Keratinocyte (primary cell): ENCODE data around the gene PKLR. TPM values are rescaled to one million over a fixed set of nuclear protein-coding genes. Genes with fewer than 3 reads are reported as not detected.

ENCODE experiments used
- DNase-seq: peaks from one replicate; pipeline ENCODE4 v3.0.0-alpha.2; 2011; ENCODE audit warnings: low read depth, missing footprints, low spot score
- FAIRE-seq: peaks from 2 replicates; lab custom pipeline; 2011; peaks lifted over from hg19 to GRCh38; lab: Jason Lieb, UNC
- H2AFZ ChIP-seq: 2 replicates; pipeline ENCODE4 v1.6.0; 2012; ENCODE audit warnings: low read length, control low read depth, inconsistent platforms; ENCODE audit not compliant: control insufficient read depth
- H3K27ac ChIP-seq: 2 replicates; pipeline ENCODE4 v1.5.1; 2011; ENCODE audit warnings: low read length; ENCODE audit not compliant: control insufficient read depth, insufficient read depth
- H3K27me3 ChIP-seq: 3 replicates; pipeline ENCODE4 v1.6.0; 2011; ENCODE audit warnings: low read length; ENCODE audit not compliant: control insufficient read depth, insufficient read depth; ENCODE audit errors: extremely low read depth
- H3K36me3 ChIP-seq, 2 experiments: 2 replicates in 1 of 2; 3 replicates in 1 of 2; pipeline ENCODE4 v1.5.1; 2011; ENCODE audit warnings: low read length in 2 of 2, mild to moderate bottlenecking in 1 of 2; ENCODE audit not compliant: control insufficient read depth in 2 of 2, insufficient read depth in 2 of 2; ENCODE audit errors: extremely low read depth in 1 of 2
- H3K4me1 ChIP-seq: 3 replicates; pipeline ENCODE4 v1.5.1; 2011; ENCODE audit warnings: low read length; ENCODE audit not compliant: control insufficient read depth, insufficient read depth; ENCODE audit errors: extremely low read depth
- H3K4me2 ChIP-seq: 3 replicates; pipeline ENCODE4 v1.6.0; 2011; ENCODE audit warnings: low read depth, low read length; ENCODE audit not compliant: control insufficient read depth, insufficient read depth; ENCODE audit errors: extremely low read depth
- H3K4me3 ChIP-seq, 3 experiments: fragments of 200-600 bp in 1 of 3; sonication (generic) in 1 of 3; 2 replicates in 2 of 3; 3 replicates in 1 of 3; pipeline ENCODE4 v1.5.1; 2011 to 2016; ENCODE audit warnings: low read length in 3 of 3, mild to moderate bottlenecking in 3 of 3, control low read depth in 2 of 3, inconsistent platforms in 1 of 3, low read depth in 1 of 3, mixed read lengths in 1 of 3, mixed run types in 1 of 3, moderate library complexity in 1 of 3; ENCODE audit not compliant: control insufficient read depth in 2 of 3, insufficient read depth in 2 of 3; ENCODE audit errors: extremely low read depth in 1 of 3
- H3K79me2 ChIP-seq: 2 replicates; pipeline ENCODE4 v1.6.0; 2012; ENCODE audit warnings: low read length; ENCODE audit not compliant: control insufficient read depth, insufficient read depth
- H3K9ac ChIP-seq: 3 replicates; pipeline ENCODE4 v1.6.0; 2011; ENCODE audit warnings: low read length; ENCODE audit not compliant: control insufficient read depth, insufficient read depth; ENCODE audit errors: extremely low read depth
- H3K9me1 ChIP-seq: 3 replicates; pipeline ENCODE4 v1.6.0; 2011; ENCODE audit warnings: low read length; ENCODE audit not compliant: control insufficient read depth, insufficient read depth; ENCODE audit errors: extremely low read depth
- H3K9me3 ChIP-seq: 2 replicates; pipeline ENCODE4 v1.5.1; 2012; ENCODE audit warnings: low read depth, low read length; ENCODE audit not compliant: control insufficient read depth
- H4K20me1 ChIP-seq: 3 replicates; pipeline ENCODE4 v1.6.0; 2011; ENCODE audit warnings: low read length; ENCODE audit not compliant: control insufficient read depth, insufficient read depth; ENCODE audit errors: extremely low read depth
- EZH2 ChIP-seq: IDR thresholded peaks from one replicate; pipeline ENCODE4 v1.6.1; 2012; ENCODE audit warnings: inconsistent platforms, mild to moderate bottlenecking, low read length, moderate library complexity
- dilution Hi-C: fragments of 300-500 bp; cut with MboI; formaldehyde crosslinking; loops from one replicate; pipeline ENCODE4 v1.7.0; 2020; ENCODE audit warnings: low sequenced_read_pairs; ENCODE audit not compliant: extremely low pct_ligation_motif_present
- polyA plus RNA-seq, 5 experiments: library from polyadenylated mRNA; depleted of rRNA in 3 of 5; stranded (reverse) in 3 of 5; stranded (forward) in 1 of 5; unstranded in 1 of 5; fragments of >200 nt; gene quantifications; 1 replicate in 1 of 5; 2 replicates in 3 of 5; 3 replicates in 1 of 5; pipeline versions ENCODE4 v1.2.1 to v1.2.3, GENCODE V29; 2011 to 2012; ENCODE audit warnings: missing spikeins in 2 of 5, low read depth in 1 of 5, low replicate concordance in 1 of 5
- TF ChIP-seq, protein P1 (sequence below), 3 experiments: IDR thresholded peaks in 1 of 3; conservative IDR thresholded peaks in 1 of 3; optimal IDR thresholded peaks in 1 of 3; 2 replicates in 2 of 3; 3 replicates in 1 of 3; pipeline versions ENCODE3 to v1.5.1; 2011; ENCODE audit warnings: low read length in 3 of 3, mild to moderate bottlenecking in 3 of 3, moderate library complexity in 2 of 3, control low read depth in 1 of 3, inconsistent platforms in 1 of 3; ENCODE audit not compliant: insufficient read depth in 2 of 3; ENCODE audit errors: extremely low read depth in 1 of 3

Gene PKLR
- polyA plus RNA-seq, 1 donor (not counting 4 experiments of a cell fraction or from before 2014, with no cell fraction given): 0.03 TPM

- no peak for DNase-seq
- Histone ChIP-seq H3K4me3 (peak overlapping the region; percentile 66 to 82 (median 73)), H3K9me3 (no peaks in the 10 kb centered on the region), H3K9ac (peak overlapping the region; percentile 68), H4K20me1 (no peaks in the 10 kb centered on the region), H3K36me3 (no peaks in the 10 kb centered on the region), H3K4me2 (peak overlapping the region; percentile 90), H3K9me1 (no peaks in the 10 kb centered on the region), H3K27ac (no peak overlapping the region), H3K79me2 (no peaks in the 10 kb centered on the region), H2AFZ (peak overlapping the region; percentile 87), H3K4me1 (peaks cover 15% of the 10 kb centered on the region), H3K27me3 (no peaks in the 10 kb centered on the region)
- FAIRE-seq: no peak
- dilution Hi-C loops: no loop called here
- TF ChIP-seq, protein P1, sequence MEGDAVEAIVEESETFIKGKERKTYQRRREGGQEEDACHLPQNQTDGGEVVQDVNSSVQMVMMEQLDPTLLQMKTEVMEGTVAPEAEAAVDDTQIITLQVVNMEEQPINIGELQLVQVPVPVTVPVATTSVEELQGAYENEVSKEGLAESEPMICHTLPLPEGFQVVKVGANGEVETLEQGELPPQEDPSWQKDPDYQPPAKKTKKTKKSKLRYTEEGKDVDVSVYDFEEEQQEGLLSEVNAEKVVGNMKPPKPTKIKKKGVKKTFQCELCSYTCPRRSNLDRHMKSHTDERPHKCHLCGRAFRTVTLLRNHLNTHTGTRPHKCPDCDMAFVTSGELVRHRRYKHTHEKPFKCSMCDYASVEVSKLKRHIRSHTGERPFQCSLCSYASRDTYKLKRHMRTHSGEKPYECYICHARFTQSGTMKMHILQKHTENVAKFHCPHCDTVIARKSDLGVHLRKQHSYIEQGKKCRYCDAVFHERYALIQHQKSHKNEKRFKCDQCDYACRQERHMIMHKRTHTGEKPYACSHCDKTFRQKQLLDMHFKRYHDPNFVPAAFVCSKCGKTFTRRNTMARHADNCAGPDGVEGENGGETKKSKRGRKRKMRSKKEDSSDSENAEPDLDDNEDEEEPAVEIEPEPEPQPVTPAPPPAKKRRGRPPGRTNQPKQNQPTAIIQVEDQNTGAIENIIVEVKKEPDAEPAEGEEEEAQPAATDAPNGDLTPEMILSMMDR (optimal IDR thresholded peaks at IDR 0.05 in 1 of 3, IDR thresholded peaks at IDR 0.05 in 1 of 3, conservative IDR thresholded peaks at IDR 0.05 in 1 of 3; ENCODE audit: extremely low read depth in 1 of 3, insufficient read depth in 2 of 3, low read length in 3 of 3): peak; percentile 50 to 67 (median 57)
- no peak for TF ChIP-seq EZH2
Measured at GRCh38 chr1:155277902-155278688, 23.1 kb downstream of the PKLR start.

- Histone ChIP-seq H3K9me3 (no peaks in the 10 kb centered on the region), H3K4me1 (peaks cover 19% of the 10 kb centered on the region), H3K79me2 (peaks cover 6% of the 10 kb centered on the region), H3K27me3 (no peaks in the 10 kb centered on the region), H4K20me1 (no peaks in the 10 kb centered on the region), H3K36me3 (no peaks in the 10 kb centered on the region), H3K4me2 (peak within 1 kb of the TSS; percentile 90), H3K27ac (peak within 1 kb of the TSS; percentile 14), H3K4me3 (peak within 1 kb of the TSS; percentile 66 to 82 (median 73)), H2AFZ (peak within 1 kb of the TSS; percentile 87), H3K9me1 (no peaks in the 10 kb centered on the region), H3K9ac (peak within 1 kb of the TSS; percentile 68)
- FAIRE-seq (no peak), DNase-seq (peak; percentile 84)
- no peak for TF ChIP-seq EZH2
- TF ChIP-seq, protein P1 (optimal IDR thresholded peaks at IDR 0.05 in 1 of 3, IDR thresholded peaks at IDR 0.05 in 1 of 3, conservative IDR thresholded peaks at IDR 0.05 in 1 of 3; ENCODE audit: extremely low read depth in 1 of 3, insufficient read depth in 2 of 3, low read length in 3 of 3): peak in 2 of 3 experiments; percentile 35 to 71
- dilution Hi-C loops: no loop called here
Measured at GRCh38 chr1:155277070-155277901, 24.0 kb downstream of the PKLR start, which contains the start of gene HCN3. Gene HCN3, plus strand, starts transcription at chr1:155277463. Its CDS starts 128 bp downstream, at chr1:155277591.
